ENCODE results near the gene ARID5B. TPM values are rescaled to one million over a fixed set of nuclear protein-coding genes. Genes with fewer than 3 reads are reported as not detected.

Gene ARID5B
- total and polyA plus RNA-seq, 2 experiments from 2014 or later, result 1.3 to 1.6 TPM

GRCh38 chr10:62073429-62073828 is 171.9 kb downstream of the ARID5B start (continued):
- TF ChIP-seq REST (IDR thresholded peaks at IDR 0.05; ENCODE audit: unreplicated experiment), result no peak

GRCh38 chr10:62075414-62075813 is 173.9 kb downstream of the ARID5B start:
- Mint-ChIP-seq H3K27me3 (ENCODE audit: insufficient read depth, low read depth, poor library complexity) (no peaks in the 10 kb centered on the region), H3K4me3 (no peak overlapping the region), H3K27ac (no peak overlapping the region), H3K9me3 (no peaks in the 10 kb centered on the region), H3K4me1 (peaks cover 2% of the 10 kb centered on the region; the same call in 2 of the 3 replicates), H3K36me3 (ENCODE audit: low read depth) (no peaks in the 10 kb centered on the region)
- Histone ChIP-seq H3K36me3 (ENCODE audit: insufficient read depth) (no peaks in the 10 kb centered on the region), H3K79me2 (replicated peaks; ENCODE audit: insufficient read depth) (no peaks in the 10 kb centered on the region), H3K4me3 (no peak overlapping the region), H3K9me2 (ENCODE audit: insufficient read depth) (0 out of 2 replicates have a peak, but pooled peaks cover 7% of the 10 kb centered on the region), H3K27ac (ENCODE audit: low read depth) (no peak overlapping the region), H3F3A (replicated peaks; ENCODE audit: low read depth) (no peaks in the 10 kb centered on the region), H4K20me1 (replicated peaks; ENCODE audit: insufficient read depth) (no peaks in the 10 kb centered on the region), H3K27me3 (ENCODE audit: insufficient read depth) (no peaks in the 10 kb centered on the region), H3K4me2 (no peak overlapping the region), H2AFZ (no peak overlapping the region), H3K4me1 (ENCODE audit: insufficient read depth) (no peaks in the 10 kb centered on the region)
- ATAC-seq, result no peak
- no peak for DNase-seq (ENCODE audit: low spot score)
- TF ChIP-seq ZNF114 (CRISPR knock-in tag; IDR thresholded peaks at IDR 0.05), result no peak
- no peak for TF ChIP-seq JUNB (IDR thresholded peaks at IDR 0.05; ENCODE audit: unreplicated experiment)
- TF ChIP-seq REST (IDR thresholded peaks at IDR 0.05; ENCODE audit: unreplicated experiment), result no peak
- no peak for TF ChIP-seq CREB1 (CRISPR knock-in tag; IDR thresholded peaks at IDR 0.05; ENCODE audit: low read depth)
- TF ChIP-seq NANOG (IDR thresholded peaks at IDR 0.05; ENCODE audit: borderline replicate concordance), result no peak
- no peak for TF ChIP-seq ZNF331 (CRISPR knock-in tag; IDR thresholded peaks at IDR 0.05; ENCODE audit: low read depth)
- TF ChIP-seq ETS1 (IDR thresholded peaks at IDR 0.05), result no peak
- no peak for TF ChIP-seq EZH2 (IDR thresholded peaks at IDR 0.05; ENCODE audit: low read depth, unreplicated experiment)
- TF ChIP-seq ZNF462 (CRISPR knock-in tag; IDR thresholded peaks at IDR 0.05), result no peak

Data from GM23338 (cell line).